HEK293 (cell line): ENCODE data around the gene RASSF5.

Experiments
- CTCF ChIA-PET: fragments of 350-600 bp; formaldehyde crosslinking; extraction: SDS; loops from one replicate; lab custom pipeline; 2021; ENCODE audit warnings: antibody characterized with exemption; lab: Yijun Ruan, JAX
- POLR2A ChIA-PET: fragments of 300-600 bp; formaldehyde crosslinking; extraction: SDS; loops from one replicate; lab custom pipeline; 2020; ENCODE audit warnings: antibody characterized with exemption, inconsistent platforms; lab: Yijun Ruan, JAX
- H3K27ac ChIP-seq: fragments of 200-500 bp; sonication (Bioruptor generic); 2 replicates; pipeline ENCODE4 v1.5.1; 2014; ENCODE audit warnings: low read depth, low read length, control low read depth, inconsistent platforms; ENCODE audit errors: extremely low read depth
- H3K36me3 ChIP-seq, 2 experiments: fragments of 200-500 bp in 1 of 2; sonication (Bioruptor generic) in 1 of 2; 1 replicate in 1 of 2; 2 replicates in 1 of 2; pipeline ENCODE4 v1.5.1; 2014 to 2017; ENCODE audit warnings: inconsistent platforms in 2 of 2, low read length in 2 of 2; ENCODE audit not compliant: control insufficient read depth in 2 of 2, insufficient read depth in 1 of 2
- H3K4me1 ChIP-seq: fragments of 200-500 bp; sonication (Bioruptor generic); 2 replicates; pipeline ENCODE4 v1.5.1; 2014; ENCODE audit warnings: mild to moderate bottlenecking, low read length, inconsistent platforms; ENCODE audit not compliant: control insufficient read depth, insufficient read depth
- H3K4me3 ChIP-seq: 2 replicates; pipeline ENCODE4 v1.5.1; 2011; ENCODE audit warnings: low read depth, mild to moderate bottlenecking, control low read depth, low read length, moderate library complexity
- H3K9me3 ChIP-seq: fragments of 200-500 bp; sonication (Bioruptor generic); 2 replicates; pipeline ENCODE4 v1.5.1; 2014; ENCODE audit warnings: low read depth, low read length, inconsistent platforms; ENCODE audit not compliant: control insufficient read depth, insufficient read depth
- EGR2 ChIP-seq: fragments of 450-650 bp; formaldehyde crosslinking; IDR thresholded peaks from 2 replicates; pipeline ENCODE4 v1.5.1; 2016; ENCODE audit warnings: low read depth, missing biosample characterization, missing genetic modification characterization
- GLIS2 ChIP-seq: fragments of 450-650 bp; formaldehyde crosslinking; IDR thresholded peaks from 2 replicates; pipeline ENCODE4 v1.5.1; 2016; ENCODE audit warnings: missing biosample characterization, missing genetic modification characterization
- HOXC10 ChIP-seq: sonication (generic); formaldehyde crosslinking; IDR thresholded peaks from 2 replicates; pipeline ENCODE4 v1.8.1; 2023; ENCODE audit warnings: mild to moderate bottlenecking, missing genetic modification reagents
- SP2 ChIP-seq: fragments of 450-650 bp; formaldehyde crosslinking; IDR thresholded peaks from 2 replicates; pipeline ENCODE4 v1.5.1; 2016; ENCODE audit warnings: missing biosample characterization, missing genetic modification characterization
- ZBTB20 ChIP-seq: fragments of 450-650 bp; formaldehyde crosslinking; IDR thresholded peaks from 2 replicates; pipeline ENCODE4 v1.5.1; 2016; ENCODE audit warnings: missing biosample characterization, missing genetic modification characterization
- ZFHX2 ChIP-seq: fragments of 450-650 bp; formaldehyde crosslinking; conservative IDR thresholded peaks from 2 replicates; pipeline ENCODE4 v1.5.1; 2016; ENCODE audit warnings: missing biosample characterization, missing genetic modification characterization
- ZNF114 ChIP-seq: fragments of 450-650 bp; formaldehyde crosslinking; IDR thresholded peaks from 2 replicates; pipeline ENCODE4 v1.5.0; 2017; ENCODE audit warnings: missing biosample characterization, missing genetic modification characterization
- ZNF175 ChIP-seq: fragments of 450-650 bp; formaldehyde crosslinking; IDR thresholded peaks from 2 replicates; pipeline ENCODE4 v1.5.1; 2016; ENCODE audit warnings: missing biosample characterization, missing genetic modification characterization
- ZNF19 ChIP-seq: fragments of 450-650 bp; formaldehyde crosslinking; IDR thresholded peaks from 2 replicates; pipeline ENCODE4; 2016; ENCODE audit warnings: missing biosample characterization, missing genetic modification characterization, low read depth
- ZNF2 ChIP-seq: fragments of 450-650 bp; formaldehyde crosslinking; IDR thresholded peaks from 2 replicates; pipeline ENCODE4 v1.5.1; 2016; ENCODE audit warnings: missing biosample characterization, missing genetic modification characterization
- ZNF223 ChIP-seq: fragments of 450-650 bp; formaldehyde crosslinking; IDR thresholded peaks from 2 replicates; pipeline ENCODE4 v1.5.1; 2016; ENCODE audit warnings: missing biosample characterization, missing genetic modification characterization
- ZNF24 ChIP-seq: fragments of 450-650 bp; formaldehyde crosslinking; IDR thresholded peaks from 2 replicates; pipeline ENCODE4 v1.5.1; 2016; ENCODE audit warnings: missing biosample characterization, missing genetic modification characterization
- ZNF26 ChIP-seq: fragments of 450-650 bp; formaldehyde crosslinking; IDR thresholded peaks from 2 replicates; pipeline ENCODE4 v1.5.1; 2016; ENCODE audit warnings: missing biosample characterization, missing genetic modification characterization
- ZNF335 ChIP-seq: fragments of 450-650 bp; formaldehyde crosslinking; conservative IDR thresholded peaks from 2 replicates; pipeline ENCODE4 v1.5.1; 2016; ENCODE audit warnings: missing biosample characterization, missing genetic modification characterization
- ZNF596 ChIP-seq: fragments of 450-650 bp; IDR thresholded peaks from 2 replicates; pipeline ENCODE4 v1.5.0; 2018; ENCODE audit warnings: missing biosample characterization, mild to moderate bottlenecking, missing genetic modification characterization, moderate library complexity
- ZNF621 ChIP-seq: fragments of 450-650 bp; formaldehyde crosslinking; IDR thresholded peaks from 2 replicates; pipeline ENCODE4 v1.5.1; 2017; ENCODE audit warnings: missing biosample characterization, missing genetic modification characterization
- ZNF654 ChIP-seq: fragments of 450-650 bp; formaldehyde crosslinking; IDR thresholded peaks from 2 replicates; pipeline ENCODE4 v1.5.1; 2016; ENCODE audit warnings: low read depth, missing biosample characterization, missing genetic modification characterization
- ZXDB ChIP-seq: fragments of 450-650 bp; formaldehyde crosslinking; IDR thresholded peaks from 2 replicates; pipeline ENCODE4 v1.5.1; 2016; ENCODE audit warnings: missing biosample characterization, missing genetic modification characterization
- TF ChIP-seq, protein P1 (sequence below): fragments of 450-650 bp; formaldehyde crosslinking; IDR thresholded peaks from 2 replicates; pipeline ENCODE4 v1.5.1; 2016; ENCODE audit warnings: missing biosample characterization, missing genetic modification characterization
- TF ChIP-seq, protein P2 (sequence below): fragments of 450-650 bp; formaldehyde crosslinking; IDR thresholded peaks from 2 replicates; pipeline ENCODE4 v1.5.1; 2016; ENCODE audit warnings: missing biosample characterization, missing genetic modification characterization

Gene RASSF5

GRCh38 chr1:206479183-206480125 lies 27.9 kb upstream of the RASSF5 start (continued):
- peak; percentile 90 for TF ChIP-seq ZNF654 (tag by site-specific recombination)
- TF ChIP-seq ZNF335 (tag by site-specific recombination), result no peak
- peak; percentile 29; the same call in 1 of the 2 replicates for TF ChIP-seq ZFHX2 (tag by site-specific recombination)
- TF ChIP-seq ZNF175 (tag by site-specific recombination), result no peak
- TF ChIP-seq ZNF26 (tag by site-specific recombination), result no peak
- TF ChIP-seq ZNF19, result no peak
- TF ChIP-seq EGR2, result peak; percentile 47; the same call in 1 of the 2 replicates
- TF ChIP-seq ZNF596 (tag by site-specific recombination), result no peak
- no peak for TF ChIP-seq ZNF223 (tag by site-specific recombination)
- 0 out of 2 replicates have a peak, but pooled peaks have one; percentile 48 for TF ChIP-seq ZNF2 (tag by site-specific recombination)
- TF ChIP-seq GLIS2 (tag by site-specific recombination), result peak; percentile 65

DNA sequence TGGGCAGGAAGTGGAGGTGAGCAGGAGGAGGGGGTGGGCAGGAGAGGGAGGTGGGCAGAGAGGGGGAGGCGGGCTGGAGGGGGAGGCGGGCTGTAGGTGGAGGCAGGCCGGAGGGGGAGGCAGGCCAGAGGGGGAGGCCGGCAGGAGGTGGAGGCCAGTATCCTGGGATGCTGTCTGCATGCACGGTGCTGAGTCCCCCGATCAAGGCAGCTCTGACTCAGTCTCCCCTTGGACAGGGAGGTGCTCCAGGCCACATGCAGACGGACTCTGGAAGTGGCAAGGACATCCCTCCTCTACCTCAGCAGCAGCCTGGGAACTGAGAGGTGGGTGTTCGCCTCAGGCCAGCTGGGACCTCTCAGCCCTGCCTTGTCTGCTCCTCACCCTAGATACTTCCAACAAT lies 27.1 kb upstream of the RASSF5 start:
- ChIA-PET CTCF (interaction anchor here (0.7 to 5.2 kb wide), 26 partner anchors 10 to 553 kb away, joined by 3 to 37 read pairs (median 6); partner anchors contain the start of gene IKBKE), POLR2A (no interaction called here)
- H3K27ac ChIP-seq, result no peak overlapping the region
- H3K36me3 ChIP-seq, result peaks cover 0 to 4% of the 10 kb centered on the region in 2 experiments; a peak in 1 of 3 replicates
- H3K9me3 ChIP-seq, result no peaks in the 10 kb centered on the region
- H3K4me1 ChIP-seq, result no peaks in the 10 kb centered on the region
- TF ChIP-seq ZNF114 (tag by site-specific recombination) (no peak), SP2 (tag by site-specific recombination) (no peak), HOXC10 (CRISPR knock-in tag) (no peak), ZNF621 (tag by site-specific recombination) (no peak), ZNF24 (tag by site-specific recombination) (no peak), ZXDB (tag by site-specific recombination) (no peak), ZBTB20 (no peak)
- TF ChIP-seq, protein P1, sequence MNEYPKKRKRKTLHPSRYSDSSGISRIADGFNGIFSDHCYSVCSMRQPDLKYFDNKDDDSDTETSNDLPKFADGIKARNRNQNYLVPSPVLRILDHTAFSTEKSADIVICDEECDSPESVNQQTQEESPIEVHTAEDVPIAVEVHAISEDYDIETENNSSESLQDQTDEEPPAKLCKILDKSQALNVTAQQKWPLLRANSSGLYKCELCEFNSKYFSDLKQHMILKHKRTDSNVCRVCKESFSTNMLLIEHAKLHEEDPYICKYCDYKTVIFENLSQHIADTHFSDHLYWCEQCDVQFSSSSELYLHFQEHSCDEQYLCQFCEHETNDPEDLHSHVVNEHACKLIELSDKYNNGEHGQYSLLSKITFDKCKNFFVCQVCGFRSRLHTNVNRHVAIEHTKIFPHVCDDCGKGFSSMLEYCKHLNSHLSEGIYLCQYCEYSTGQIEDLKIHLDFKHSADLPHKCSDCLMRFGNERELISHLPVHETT (tag by site-specific recombination), result no peak
- TF ChIP-seq, protein P2, sequence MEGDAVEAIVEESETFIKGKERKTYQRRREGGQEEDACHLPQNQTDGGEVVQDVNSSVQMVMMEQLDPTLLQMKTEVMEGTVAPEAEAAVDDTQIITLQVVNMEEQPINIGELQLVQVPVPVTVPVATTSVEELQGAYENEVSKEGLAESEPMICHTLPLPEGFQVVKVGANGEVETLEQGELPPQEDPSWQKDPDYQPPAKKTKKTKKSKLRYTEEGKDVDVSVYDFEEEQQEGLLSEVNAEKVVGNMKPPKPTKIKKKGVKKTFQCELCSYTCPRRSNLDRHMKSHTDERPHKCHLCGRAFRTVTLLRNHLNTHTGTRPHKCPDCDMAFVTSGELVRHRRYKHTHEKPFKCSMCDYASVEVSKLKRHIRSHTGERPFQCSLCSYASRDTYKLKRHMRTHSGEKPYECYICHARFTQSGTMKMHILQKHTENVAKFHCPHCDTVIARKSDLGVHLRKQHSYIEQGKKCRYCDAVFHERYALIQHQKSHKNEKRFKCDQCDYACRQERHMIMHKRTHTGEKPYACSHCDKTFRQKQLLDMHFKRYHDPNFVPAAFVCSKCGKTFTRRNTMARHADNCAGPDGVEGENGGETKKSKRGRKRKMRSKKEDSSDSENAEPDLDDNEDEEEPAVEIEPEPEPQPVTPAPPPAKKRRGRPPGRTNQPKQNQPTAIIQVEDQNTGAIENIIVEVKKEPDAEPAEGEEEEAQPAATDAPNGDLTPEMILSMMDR (tag by site-specific recombination), result no peak
- TF ChIP-seq, all 188 proteins: peak for 0
- H3K4me3 ChIP-seq, result no peak overlapping the region
